H9 (cell line): ENCODE data around the gene AKAP17A. TPM values are rescaled to one million over a fixed set of nuclear protein-coding genes. Genes with fewer than 3 reads are reported as not detected.

ENCODE experiments used
- DNase-seq: peaks from one replicate; pipeline ENCODE4 v3.0.0-alpha.2; 2017
- H2AFZ ChIP-seq: one replicate; pipeline ENCODE4 v1.6.1; 2013; ENCODE audit warnings: mild to moderate bottlenecking, low read length, control low read depth, moderate library complexity
- H2AK5ac ChIP-seq: 2 replicates; pipeline ENCODE4 v1.6.1; 2013; ENCODE audit warnings: low read length, control low read depth, mixed read lengths; ENCODE audit not compliant: insufficient read length
- H2BK120ac ChIP-seq: one replicate; pipeline ENCODE4 v1.6.1; 2013; ENCODE audit warnings: low read depth, mild to moderate bottlenecking, low read length, control low read depth, inconsistent platforms; ENCODE audit not compliant: poor library complexity, severe bottlenecking
- H2BK12ac ChIP-seq: 2 replicates; pipeline ENCODE4 v1.6.1; 2013; ENCODE audit warnings: low read length, control low read depth, mixed read lengths, low read depth; ENCODE audit not compliant: insufficient read length
- H2BK15ac ChIP-seq: 2 replicates; pipeline ENCODE4 v1.6.1; 2013; ENCODE audit warnings: low read depth, low read length, control low read depth
- H2BK20ac ChIP-seq: one replicate; pipeline ENCODE4 v1.6.1; 2013; ENCODE audit warnings: low read depth, mild to moderate bottlenecking, low read length, control low read depth, inconsistent platforms; ENCODE audit not compliant: poor library complexity, severe bottlenecking
- H2BK5ac ChIP-seq: 2 replicates; pipeline ENCODE4 v1.6.1; 2013; ENCODE audit warnings: low read length, control low read depth, mixed read lengths; ENCODE audit not compliant: insufficient read length
- H3K14ac ChIP-seq: 2 replicates; pipeline ENCODE4 v1.6.1; 2013; ENCODE audit warnings: low read length, control low read depth; ENCODE audit not compliant: insufficient read depth
- H3K18ac ChIP-seq: 2 replicates; pipeline ENCODE4 v1.6.1; 2013; ENCODE audit warnings: low read depth, mild to moderate bottlenecking, mixed read lengths, low read length, control low read depth; ENCODE audit not compliant: insufficient read length
- H3K23ac ChIP-seq: 2 replicates; pipeline ENCODE4 v1.6.1; 2013; ENCODE audit warnings: low read length, control low read depth, mixed read lengths, low read depth; ENCODE audit not compliant: insufficient read length
- H3K23me2 ChIP-seq: 2 replicates; pipeline ENCODE4 v1.6.1; 2013; ENCODE audit warnings: low read depth, mild to moderate bottlenecking, mixed read lengths, low read length, control low read depth; ENCODE audit not compliant: insufficient read length, poor library complexity, severe bottlenecking
- H3K27ac ChIP-seq: 2 replicates; pipeline ENCODE4 v1.5.1; 2013; ENCODE audit warnings: low read length, control low read depth, mixed read lengths, low read depth; ENCODE audit not compliant: insufficient read length
- H3K27me3 ChIP-seq: 2 replicates; pipeline ENCODE4 v1.6.1; 2013; ENCODE audit warnings: low read length, control low read depth, inconsistent platforms; ENCODE audit not compliant: insufficient read depth
- H3K4ac ChIP-seq: 2 replicates; pipeline ENCODE4 v1.6.1; 2013; ENCODE audit warnings: low read depth, mild to moderate bottlenecking, control low read depth, inconsistent platforms, low read length, moderate library complexity
- H3K4me1 ChIP-seq: 2 replicates; pipeline ENCODE4 v1.6.1; 2013; ENCODE audit warnings: low read length, control low read depth, inconsistent platforms; ENCODE audit not compliant: insufficient read depth
- H3K4me2 ChIP-seq: 2 replicates; pipeline ENCODE4 v1.6.1; 2013; ENCODE audit warnings: low read length, control low read depth, mixed read lengths; ENCODE audit not compliant: insufficient read length, insufficient read depth
- H3K56ac ChIP-seq: 2 replicates; pipeline ENCODE4 v1.6.1; 2013; ENCODE audit warnings: low read depth, mild to moderate bottlenecking, mixed read lengths, low read length, control low read depth; ENCODE audit not compliant: insufficient read length
- H3K79me1 ChIP-seq: 2 replicates; pipeline ENCODE4 v1.6.1; 2013; ENCODE audit warnings: low read depth, mild to moderate bottlenecking, moderate library complexity, low read length, control low read depth, inconsistent platforms; ENCODE audit not compliant: insufficient read depth, poor library complexity, severe bottlenecking
- H3K79me2 ChIP-seq: 2 replicates; pipeline ENCODE4 v1.6.1; 2013; ENCODE audit warnings: low read length, control low read depth, inconsistent platforms; ENCODE audit not compliant: insufficient read depth
- H3K9ac ChIP-seq: 2 replicates; pipeline ENCODE4 v1.6.1; 2013; ENCODE audit warnings: low read length, control low read depth, mixed read lengths; ENCODE audit not compliant: insufficient read length; ENCODE audit errors: extremely low read depth
- H3K9me3 ChIP-seq: one replicate; pipeline ENCODE4 v1.6.1; 2013; ENCODE audit warnings: low read depth, low read length, inconsistent platforms; ENCODE audit not compliant: control insufficient read depth
- H3T11ph ChIP-seq: one replicate; pipeline ENCODE4 v1.6.1; 2013; ENCODE audit warnings: mild to moderate bottlenecking, low read length, control low read depth, inconsistent platforms
- H4K20me1 ChIP-seq: one replicate; pipeline ENCODE4 v1.6.1; 2013; ENCODE audit not compliant: control insufficient read depth, insufficient read length, insufficient read depth
- H4K5ac ChIP-seq: 2 replicates; pipeline ENCODE4 v1.6.1; 2013; ENCODE audit warnings: low read depth, mild to moderate bottlenecking, mixed read lengths, low read length, control low read depth; ENCODE audit not compliant: insufficient read length
- H4K8ac ChIP-seq: replicated peaks from 2 replicates; pipeline ENCODE4 v1.6.1; 2013; ENCODE audit warnings: low read length, control low read depth, mixed read lengths, low read depth; ENCODE audit not compliant: insufficient read length
- H4K91ac ChIP-seq: 2 replicates; pipeline ENCODE4 v1.6.1; 2013; ENCODE audit warnings: low read depth, mild to moderate bottlenecking, moderate library complexity, mixed read lengths, low read length, control low read depth; ENCODE audit not compliant: insufficient read length
- H3K27ac Mint-ChIP-seq, 3 experiments: 2 replicates in 2 of 3; 3 replicates in 1 of 3; pipeline ENCODE4 v1.8.0; 2020 to 2021; ENCODE audit warnings: mixed read lengths in 3 of 3, mild to moderate bottlenecking in 1 of 3, moderate library complexity in 1 of 3
- H3K27me3 Mint-ChIP-seq: 2 replicates; pipeline ENCODE4 v1.8.0; 2021; ENCODE audit warnings: low read depth, mild to moderate bottlenecking, moderate library complexity, mixed read lengths
- H3K36me3 Mint-ChIP-seq, 3 experiments: 2 replicates in 2 of 3; 3 replicates in 1 of 3; pipeline ENCODE4 v1.8.0; 2020 to 2021; ENCODE audit warnings: low read depth in 3 of 3, mixed read lengths in 3 of 3; ENCODE audit not compliant: insufficient read depth in 1 of 3
- H3K4me1 Mint-ChIP-seq, 2 experiments: 2 replicates each; pipeline ENCODE4 v1.8.0; 2020; ENCODE audit warnings: mixed read lengths in 2 of 2
- H3K4me3 Mint-ChIP-seq, 2 experiments: 2 replicates in 1 of 2; 3 replicates in 1 of 2; pipeline ENCODE4 v1.8.0; 2020 to 2021; ENCODE audit warnings: mild to moderate bottlenecking in 2 of 2, mixed read lengths in 2 of 2, moderate library complexity in 1 of 2
- H3K9me3 Mint-ChIP-seq, 2 experiments: 2 replicates in 1 of 2; 3 replicates in 1 of 2; pipeline ENCODE4 v1.8.0; 2020; ENCODE audit warnings: mild to moderate bottlenecking in 2 of 2, mixed read lengths in 2 of 2, moderate library complexity in 1 of 2
- WGBS: extraction: QIAGEN DNeasy Blood & Tissue Kit; methylation state at CpG from one replicate; pipeline ENCODE4 v1.1.7; 2013; ENCODE audit warnings: missing lambda C conversion rate, low lambda C conversion rate, mixed read lengths; ENCODE audit not compliant: insufficient read length; ENCODE audit errors: extremely low coverage; 5-methylcytosine and 5-hydroxymethylcytosine counted together
- total RNA-seq: library from RNA; stranded (reverse); gene quantifications from 2 replicates; pipeline ENCODE4 v1.2.1, GENCODE V29; 2021
- TF ChIP-seq, protein P1 (sequence below): fragments of 200-600 bp; sonication (generic); conservative IDR thresholded peaks from 3 replicates; pipeline ENCODE4 v1.8.0; 2021; ENCODE audit warnings: antibody characterized with exemption, mild to moderate bottlenecking

AKAP17A gene
- total RNA-seq, 1 experiment from 2014 or later: 39.7 TPM

DNA sequence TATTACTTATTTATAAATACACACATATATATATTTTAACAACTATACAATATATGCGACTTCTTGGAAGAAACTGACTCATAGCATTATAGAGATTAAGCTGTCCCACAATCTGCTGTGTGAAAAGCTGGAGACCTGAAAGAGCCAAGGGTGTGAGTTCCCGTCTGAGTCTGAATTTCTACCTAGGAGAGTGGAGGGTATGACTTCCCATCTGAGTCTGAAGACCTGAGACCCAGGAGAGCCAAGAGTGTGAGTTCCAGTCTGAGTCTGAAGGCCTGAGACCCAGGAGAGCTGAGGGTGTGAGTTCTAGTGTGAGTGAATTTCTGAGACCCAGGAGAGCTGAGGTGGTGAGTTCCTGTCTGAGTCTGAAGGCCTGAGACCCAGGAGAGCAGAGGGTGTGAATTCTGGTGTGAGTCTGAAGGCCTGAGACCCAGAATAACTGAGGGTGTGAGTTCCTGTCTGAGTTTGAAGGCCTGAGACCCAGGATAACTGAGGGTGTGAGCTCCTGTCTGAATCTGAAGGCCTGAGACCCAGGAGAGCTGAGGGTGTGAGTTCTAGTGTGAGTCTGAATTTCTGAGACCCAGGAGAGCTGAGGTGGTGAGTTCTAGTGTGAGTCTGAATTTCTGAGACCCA, 45.5 kb upstream of the AKAP17A start:
- H2BK5ac ChIP-seq: no peak overlapping the region
- peak overlapping the region in 1 of 3 experiments; percentile 40; a peak in 3 of 7 replicates for H3K27ac Mint-ChIP-seq
- TF ChIP-seq, protein P1, sequence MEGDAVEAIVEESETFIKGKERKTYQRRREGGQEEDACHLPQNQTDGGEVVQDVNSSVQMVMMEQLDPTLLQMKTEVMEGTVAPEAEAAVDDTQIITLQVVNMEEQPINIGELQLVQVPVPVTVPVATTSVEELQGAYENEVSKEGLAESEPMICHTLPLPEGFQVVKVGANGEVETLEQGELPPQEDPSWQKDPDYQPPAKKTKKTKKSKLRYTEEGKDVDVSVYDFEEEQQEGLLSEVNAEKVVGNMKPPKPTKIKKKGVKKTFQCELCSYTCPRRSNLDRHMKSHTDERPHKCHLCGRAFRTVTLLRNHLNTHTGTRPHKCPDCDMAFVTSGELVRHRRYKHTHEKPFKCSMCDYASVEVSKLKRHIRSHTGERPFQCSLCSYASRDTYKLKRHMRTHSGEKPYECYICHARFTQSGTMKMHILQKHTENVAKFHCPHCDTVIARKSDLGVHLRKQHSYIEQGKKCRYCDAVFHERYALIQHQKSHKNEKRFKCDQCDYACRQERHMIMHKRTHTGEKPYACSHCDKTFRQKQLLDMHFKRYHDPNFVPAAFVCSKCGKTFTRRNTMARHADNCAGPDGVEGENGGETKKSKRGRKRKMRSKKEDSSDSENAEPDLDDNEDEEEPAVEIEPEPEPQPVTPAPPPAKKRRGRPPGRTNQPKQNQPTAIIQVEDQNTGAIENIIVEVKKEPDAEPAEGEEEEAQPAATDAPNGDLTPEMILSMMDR: no peak
- H2BK12ac ChIP-seq: no peak overlapping the region
- H3K4me2 ChIP-seq: no peak overlapping the region
- H3K23me2 ChIP-seq: no peaks in the 10 kb centered on the region
- H3K36me3 Mint-ChIP-seq: no peaks in the 10 kb centered on the region; a peak in 2 of 7 replicates
- H2AK5ac ChIP-seq: no peak overlapping the region
- H4K5ac ChIP-seq: no peak overlapping the region
- H4K20me1 ChIP-seq: no peaks in the 10 kb centered on the region
- H3K56ac ChIP-seq: no peak overlapping the region
- no peaks in the 10 kb centered on the region for H3K79me2 ChIP-seq
- no peak overlapping the region for H3K27ac ChIP-seq
- H3K4me3 Mint-ChIP-seq: no peak overlapping the region
- H3K9ac ChIP-seq: no peak overlapping the region
- no peaks in the 10 kb centered on the region for H3K27me3 ChIP-seq
- no peaks in the 10 kb centered on the region for H3K27me3 Mint-ChIP-seq
- H3K4me1 Mint-ChIP-seq: 0 out of 4 replicates have a peak, but pooled peaks cover 0 to 2% of the 10 kb centered on the region in 2 experiments
- no peak overlapping the region for H3K23ac ChIP-seq
- H2BK15ac ChIP-seq: no peak overlapping the region
- no peak overlapping the region for H3T11ph ChIP-seq
- WGBS: no CpG with 5 or more reads among the region's 2 CpGs
- H3K4ac ChIP-seq: no peak overlapping the region
- no peak overlapping the region for H2BK20ac ChIP-seq
- no peak overlapping the region for H4K91ac ChIP-seq
- H3K79me1 ChIP-seq: no peaks in the 10 kb centered on the region
- no peaks in the 10 kb centered on the region for H3K4me1 ChIP-seq
- H2BK120ac ChIP-seq: no peak overlapping the region
- no peak overlapping the region for H3K18ac ChIP-seq
- no peak overlapping the region for H3K14ac ChIP-seq
- H3K9me3 ChIP-seq: no peaks in the 10 kb centered on the region
- no peak overlapping the region for H2AFZ ChIP-seq
- H3K9me3 Mint-ChIP-seq: no peaks in the 10 kb centered on the region; a peak in 1 of 5 replicates
- no peak overlapping the region for H4K8ac ChIP-seq
- no peak for DNase-seq
